ENCODE data around the gene BIN1.

DNA sequence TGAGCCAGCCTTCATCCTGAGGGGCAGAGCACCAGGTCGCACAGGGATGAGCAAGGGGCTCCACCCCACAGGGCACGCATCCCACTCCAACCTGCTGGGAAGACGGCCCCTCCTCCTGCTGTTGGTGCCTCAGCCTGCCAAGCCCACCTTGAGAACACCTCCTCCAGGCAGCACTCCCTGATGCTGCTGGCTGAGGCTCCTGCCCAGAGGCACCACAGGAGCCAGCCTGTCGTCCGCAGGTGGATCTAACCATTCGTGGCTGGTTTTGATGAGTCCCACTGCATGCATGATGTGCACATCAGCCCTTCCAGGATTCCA lies 58.4 kb downstream of the BIN1 start:
- TF ChIP-seq, protein P1, sequence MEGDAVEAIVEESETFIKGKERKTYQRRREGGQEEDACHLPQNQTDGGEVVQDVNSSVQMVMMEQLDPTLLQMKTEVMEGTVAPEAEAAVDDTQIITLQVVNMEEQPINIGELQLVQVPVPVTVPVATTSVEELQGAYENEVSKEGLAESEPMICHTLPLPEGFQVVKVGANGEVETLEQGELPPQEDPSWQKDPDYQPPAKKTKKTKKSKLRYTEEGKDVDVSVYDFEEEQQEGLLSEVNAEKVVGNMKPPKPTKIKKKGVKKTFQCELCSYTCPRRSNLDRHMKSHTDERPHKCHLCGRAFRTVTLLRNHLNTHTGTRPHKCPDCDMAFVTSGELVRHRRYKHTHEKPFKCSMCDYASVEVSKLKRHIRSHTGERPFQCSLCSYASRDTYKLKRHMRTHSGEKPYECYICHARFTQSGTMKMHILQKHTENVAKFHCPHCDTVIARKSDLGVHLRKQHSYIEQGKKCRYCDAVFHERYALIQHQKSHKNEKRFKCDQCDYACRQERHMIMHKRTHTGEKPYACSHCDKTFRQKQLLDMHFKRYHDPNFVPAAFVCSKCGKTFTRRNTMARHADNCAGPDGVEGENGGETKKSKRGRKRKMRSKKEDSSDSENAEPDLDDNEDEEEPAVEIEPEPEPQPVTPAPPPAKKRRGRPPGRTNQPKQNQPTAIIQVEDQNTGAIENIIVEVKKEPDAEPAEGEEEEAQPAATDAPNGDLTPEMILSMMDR (IDR thresholded peaks at IDR 0.05), result no peak
- TF ChIP-seq POLR2A (IDR thresholded peaks at IDR 0.05), result no peak

All from thyroid gland (tissue), 4 donors.